HG03354 (cell line): ENCODE measurements around the gene IL6R.
"Not testable (repeated sequence)": the region's sequence is repeated elsewhere in the genome, so short reads cannot be mapped to it uniquely, and the experiment has no call there.

ENCODE experiments used
- ATAC-seq: cut with Tn5 transposase; IDR thresholded peaks from one replicate; pipeline ENCODE4 v1.9.1; 2021; ENCODE audit warnings: mild to moderate bottlenecking; ENCODE audit not compliant: unreplicated experiment, poor library complexity, severe bottlenecking

The IL6R gene

GRCh38 chr1:154471304-154471703 lies 66.2 kb downstream of the IL6R start:
- ATAC-seq = no peak

- ATAC-seq = no peak
Observed at GRCh38 chr1:154474802-154475201, 69.7 kb downstream of the IL6R start.

GRCh38 chr1:154476791-154477190 lies 71.6 kb downstream of the IL6R start:
- no peak for ATAC-seq

GRCh38 chr1:154478013-154478412 lies 72.9 kb downstream of the IL6R start:
- ATAC-seq = no peak

- ATAC-seq = no peak
Observed at GRCh38 chr1:154478639-154479038, 73.5 kb downstream of the IL6R start.

GRCh38 chr1:154479764-154480421 lies 74.8 kb downstream of the IL6R start:
- peak; percentile 50 for ATAC-seq

- no peak for ATAC-seq
Observed at GRCh38 chr1:154481053-154481452, 75.9 kb downstream of the IL6R start.

GRCh38 chr1:154483941-154484803 lies 79.0 kb downstream of the IL6R start:
- no peak for ATAC-seq

- ATAC-seq = no peak
Observed at GRCh38 chr1:154485106-154485505, 80.0 kb downstream of the IL6R start.

- no peak for ATAC-seq
Observed at GRCh38 chr1:154485910-154486496, 80.9 kb downstream of the IL6R start.

GRCh38 chr1:154486756-154487155 lies 81.6 kb downstream of the IL6R start:
- ATAC-seq = not testable (repeated sequence)

- no peak for ATAC-seq
Observed at GRCh38 chr1:154488922-154489321, 83.8 kb downstream of the IL6R start.

GRCh38 chr1:154489695-154490274 lies 84.6 kb downstream of the IL6R start:
- ATAC-seq = no peak

- no peak for ATAC-seq
Observed at GRCh38 chr1:154490317-154490716, 85.2 kb downstream of the IL6R start.

- no peak for ATAC-seq
Observed at GRCh38 chr1:154492115-154492514, 87.0 kb downstream of the IL6R start.

- no peak for ATAC-seq
Observed at GRCh38 chr1:154493276-154493675, 88.1 kb downstream of the IL6R start.

- ATAC-seq = no peak
Observed at GRCh38 chr1:154495496-154496273, 90.5 kb downstream of the IL6R start.

GRCh38 chr1:154496383-154496782 lies 91.2 kb downstream of the IL6R start:
- ATAC-seq = no peak

- ATAC-seq = no peak
Observed at GRCh38 chr1:154497026-154497806, 92.1 kb downstream of the IL6R start.
